Ishikawa (cell line): ENCODE data around the gene SNRNP25.

Source experiments
- CEBPB ChIP-seq: IDR thresholded peaks from 2 replicates; pipeline ENCODE4 v1.6.1; 2012
- CREB1 ChIP-seq: IDR thresholded peaks from 2 replicates; pipeline ENCODE4 v1.6.1; 2012; ENCODE audit warnings: low read depth
- EGR1 ChIP-seq: IDR thresholded peaks from 2 replicates; pipeline ENCODE4 v1.6.1; 2012
- EP300 ChIP-seq: IDR thresholded peaks from 2 replicates; pipeline ENCODE4 v1.6.1; 2012; ENCODE audit warnings: borderline replicate concordance
- FOXM1 ChIP-seq: IDR thresholded peaks from 2 replicates; pipeline ENCODE4 v1.6.1; 2012; ENCODE audit warnings: low read depth, borderline replicate concordance
- NFIC ChIP-seq: IDR thresholded peaks from 2 replicates; pipeline ENCODE4 v1.6.1; 2012
- RAD21 ChIP-seq: IDR thresholded peaks from 2 replicates; pipeline ENCODE4 v1.6.1; 2012; ENCODE audit warnings: low read depth
- TAF1 ChIP-seq: IDR thresholded peaks from 2 replicates; pipeline ENCODE4 v1.6.1; 2012; ENCODE audit warnings: low read depth, mild to moderate bottlenecking
- TCF12 ChIP-seq: IDR thresholded peaks from 2 replicates; pipeline ENCODE4 v1.6.1; 2012; ENCODE audit warnings: low read depth
- TEAD4 ChIP-seq: IDR thresholded peaks from 2 replicates; pipeline ENCODE4 v1.6.1; 2012
- YY1 ChIP-seq: IDR thresholded peaks from 2 replicates; pipeline ENCODE4 v1.6.1; 2012; ENCODE audit warnings: low read depth
- ZBTB7A ChIP-seq: IDR thresholded peaks from 2 replicates; pipeline ENCODE4 v1.6.1; 2012; ENCODE audit warnings: low read depth
- TF ChIP-seq, protein P1 (sequence below): IDR thresholded peaks from 2 replicates; pipeline ENCODE4 v1.6.1; 2012
- TF ChIP-seq, protein P2 (sequence below): IDR thresholded peaks from 2 replicates; pipeline ENCODE4 v1.6.1; 2012
- TF ChIP-seq, protein P3 (sequence below): IDR thresholded peaks from 2 replicates; pipeline ENCODE4 v1.6.1; 2012; ENCODE audit warnings: low read depth, mild to moderate bottlenecking

SNRNP25 gene

DNA sequence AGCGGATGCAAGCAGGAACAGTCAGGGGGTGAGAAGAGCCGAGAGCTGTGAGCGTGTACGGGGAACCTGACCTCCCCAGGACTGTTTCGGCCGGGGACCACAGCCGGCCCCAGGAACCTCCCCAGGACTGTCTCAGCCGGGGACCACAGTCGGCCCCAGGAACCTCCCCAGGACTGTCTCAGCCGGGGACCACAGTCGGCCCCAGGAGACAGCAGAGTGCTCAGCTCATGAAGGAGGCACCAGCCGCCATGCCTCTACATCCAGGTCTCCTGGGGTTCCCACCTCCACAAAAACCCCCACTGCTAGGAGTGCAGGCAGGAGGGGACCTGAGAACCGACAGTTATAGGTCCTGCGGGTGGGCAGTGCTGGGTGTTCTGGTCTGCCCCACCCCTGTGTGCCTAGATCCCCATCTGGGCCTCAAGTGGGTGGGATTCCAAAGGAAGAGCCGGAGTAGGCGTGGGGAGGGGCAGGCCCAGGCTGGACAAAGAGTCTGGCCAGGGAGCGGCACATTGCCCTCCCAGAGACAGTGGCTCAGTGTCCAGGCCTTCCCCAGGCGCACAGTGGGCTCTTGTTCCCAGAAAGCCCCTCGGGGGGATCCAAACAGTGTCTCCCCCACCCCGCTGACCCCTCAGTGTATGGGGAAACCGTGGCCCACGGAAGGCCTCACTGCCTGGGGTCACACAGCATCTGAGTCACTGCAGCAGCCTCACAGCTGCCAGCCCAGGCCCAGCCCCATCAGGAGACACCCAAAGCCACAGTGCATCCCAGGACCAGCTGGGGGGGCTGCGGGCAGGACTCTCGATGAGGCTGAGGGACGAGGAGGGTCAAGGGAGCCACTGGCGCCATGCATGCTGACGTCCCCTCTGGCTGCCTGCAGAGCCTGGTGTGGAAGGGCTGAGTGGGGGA is 14.5 kb downstream of the SNRNP25 start:
- TF ChIP-seq FOXM1: no peak
- no peak for TF ChIP-seq CREB1
- TF ChIP-seq TAF1: no peak
- TF ChIP-seq NFIC: no peak
- TF ChIP-seq ZBTB7A: no peak
- TF ChIP-seq CEBPB: no peak
- no peak for TF ChIP-seq RAD21
- no peak for TF ChIP-seq YY1
- TF ChIP-seq TEAD4: no peak
- no peak for TF ChIP-seq TCF12
- TF ChIP-seq, protein P1, sequence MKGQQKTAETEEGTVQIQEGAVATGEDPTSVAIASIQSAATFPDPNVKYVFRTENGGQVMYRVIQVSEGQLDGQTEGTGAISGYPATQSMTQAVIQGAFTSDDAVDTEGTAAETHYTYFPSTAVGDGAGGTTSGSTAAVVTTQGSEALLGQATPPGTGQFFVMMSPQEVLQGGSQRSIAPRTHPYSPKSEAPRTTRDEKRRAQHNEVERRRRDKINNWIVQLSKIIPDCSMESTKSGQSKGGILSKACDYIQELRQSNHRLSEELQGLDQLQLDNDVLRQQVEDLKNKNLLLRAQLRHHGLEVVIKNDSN: no peak
- TF ChIP-seq, protein P2, sequence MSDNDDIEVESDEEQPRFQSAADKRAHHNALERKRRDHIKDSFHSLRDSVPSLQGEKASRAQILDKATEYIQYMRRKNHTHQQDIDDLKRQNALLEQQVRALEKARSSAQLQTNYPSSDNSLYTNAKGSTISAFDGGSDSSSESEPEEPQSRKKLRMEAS: no peak
- no peak for TF ChIP-seq EP300

DNA sequence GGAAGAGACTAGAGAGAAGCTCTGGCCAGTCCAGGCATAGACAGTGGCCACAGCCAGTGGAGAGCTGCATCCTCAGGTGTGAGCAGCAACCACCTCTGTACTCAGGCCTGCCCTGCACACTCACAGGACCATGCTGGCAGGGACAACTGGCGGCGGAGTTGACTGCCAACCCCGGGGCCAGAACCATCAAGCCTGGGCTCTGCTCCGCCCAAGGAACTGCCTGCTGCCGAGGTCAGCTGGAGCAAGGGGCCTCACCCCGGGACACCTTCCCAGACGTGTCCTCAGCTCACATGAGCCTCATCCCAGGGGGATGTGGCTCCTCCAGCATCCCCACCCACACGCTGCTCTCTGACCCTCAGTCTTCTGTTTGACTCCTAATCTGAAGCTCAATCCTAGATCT is 15.6 kb downstream of the SNRNP25 start:
- TF ChIP-seq, protein P2: no peak
- TF ChIP-seq ZBTB7A (no peak), EP300 (no peak), RAD21 (no peak), CEBPB (no peak), NFIC (no peak), EGR1 (no peak), FOXM1 (no peak), TCF12 (no peak), CREB1 (no peak), YY1 (no peak), TAF1 (no peak)
- TF ChIP-seq, protein P1: no peak

DNA sequence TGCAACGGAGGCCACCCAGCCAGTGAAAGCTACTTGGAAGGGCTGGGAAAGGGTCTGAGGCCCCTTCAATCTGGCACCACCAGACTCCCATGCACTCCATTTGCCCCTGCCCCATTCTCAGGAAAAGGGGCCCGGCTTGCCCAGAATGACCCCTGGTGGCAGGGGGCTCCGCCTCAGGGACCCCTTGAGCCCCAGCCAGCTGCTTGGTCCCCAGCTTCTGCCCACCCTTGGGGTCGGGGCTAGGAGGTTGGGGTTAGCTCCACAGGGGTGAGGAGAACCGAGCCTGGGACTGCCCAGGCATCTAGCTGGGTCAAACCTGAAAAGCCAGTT is 17.5 kb downstream of the SNRNP25 start:
- TF ChIP-seq TEAD4 (peak; percentile 62), EP300 (0 out of 2 replicates have a peak, but pooled peaks have one; percentile 30), CEBPB (no peak), TCF12 (no peak), NFIC (no peak; the same call in 1 of the 2 replicates), EGR1 (no peak), ZBTB7A (peak; percentile 66)
- TF ChIP-seq, protein P2: no peak
- TF ChIP-seq, protein P1: no peak
- TF ChIP-seq, protein P3, sequence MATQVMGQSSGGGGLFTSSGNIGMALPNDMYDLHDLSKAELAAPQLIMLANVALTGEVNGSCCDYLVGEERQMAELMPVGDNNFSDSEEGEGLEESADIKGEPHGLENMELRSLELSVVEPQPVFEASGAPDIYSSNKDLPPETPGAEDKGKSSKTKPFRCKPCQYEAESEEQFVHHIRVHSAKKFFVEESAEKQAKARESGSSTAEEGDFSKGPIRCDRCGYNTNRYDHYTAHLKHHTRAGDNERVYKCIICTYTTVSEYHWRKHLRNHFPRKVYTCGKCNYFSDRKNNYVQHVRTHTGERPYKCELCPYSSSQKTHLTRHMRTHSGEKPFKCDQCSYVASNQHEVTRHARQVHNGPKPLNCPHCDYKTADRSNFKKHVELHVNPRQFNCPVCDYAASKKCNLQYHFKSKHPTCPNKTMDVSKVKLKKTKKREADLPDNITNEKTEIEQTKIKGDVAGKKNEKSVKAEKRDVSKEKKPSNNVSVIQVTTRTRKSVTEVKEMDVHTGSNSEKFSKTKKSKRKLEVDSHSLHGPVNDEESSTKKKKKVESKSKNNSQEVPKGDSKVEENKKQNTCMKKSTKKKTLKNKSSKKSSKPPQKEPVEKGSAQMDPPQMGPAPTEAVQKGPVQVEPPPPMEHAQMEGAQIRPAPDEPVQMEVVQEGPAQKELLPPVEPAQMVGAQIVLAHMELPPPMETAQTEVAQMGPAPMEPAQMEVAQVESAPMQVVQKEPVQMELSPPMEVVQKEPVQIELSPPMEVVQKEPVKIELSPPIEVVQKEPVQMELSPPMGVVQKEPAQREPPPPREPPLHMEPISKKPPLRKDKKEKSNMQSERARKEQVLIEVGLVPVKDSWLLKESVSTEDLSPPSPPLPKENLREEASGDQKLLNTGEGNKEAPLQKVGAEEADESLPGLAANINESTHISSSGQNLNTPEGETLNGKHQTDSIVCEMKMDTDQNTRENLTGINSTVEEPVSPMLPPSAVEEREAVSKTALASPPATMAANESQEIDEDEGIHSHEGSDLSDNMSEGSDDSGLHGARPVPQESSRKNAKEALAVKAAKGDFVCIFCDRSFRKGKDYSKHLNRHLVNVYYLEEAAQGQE: no peak

DNA sequence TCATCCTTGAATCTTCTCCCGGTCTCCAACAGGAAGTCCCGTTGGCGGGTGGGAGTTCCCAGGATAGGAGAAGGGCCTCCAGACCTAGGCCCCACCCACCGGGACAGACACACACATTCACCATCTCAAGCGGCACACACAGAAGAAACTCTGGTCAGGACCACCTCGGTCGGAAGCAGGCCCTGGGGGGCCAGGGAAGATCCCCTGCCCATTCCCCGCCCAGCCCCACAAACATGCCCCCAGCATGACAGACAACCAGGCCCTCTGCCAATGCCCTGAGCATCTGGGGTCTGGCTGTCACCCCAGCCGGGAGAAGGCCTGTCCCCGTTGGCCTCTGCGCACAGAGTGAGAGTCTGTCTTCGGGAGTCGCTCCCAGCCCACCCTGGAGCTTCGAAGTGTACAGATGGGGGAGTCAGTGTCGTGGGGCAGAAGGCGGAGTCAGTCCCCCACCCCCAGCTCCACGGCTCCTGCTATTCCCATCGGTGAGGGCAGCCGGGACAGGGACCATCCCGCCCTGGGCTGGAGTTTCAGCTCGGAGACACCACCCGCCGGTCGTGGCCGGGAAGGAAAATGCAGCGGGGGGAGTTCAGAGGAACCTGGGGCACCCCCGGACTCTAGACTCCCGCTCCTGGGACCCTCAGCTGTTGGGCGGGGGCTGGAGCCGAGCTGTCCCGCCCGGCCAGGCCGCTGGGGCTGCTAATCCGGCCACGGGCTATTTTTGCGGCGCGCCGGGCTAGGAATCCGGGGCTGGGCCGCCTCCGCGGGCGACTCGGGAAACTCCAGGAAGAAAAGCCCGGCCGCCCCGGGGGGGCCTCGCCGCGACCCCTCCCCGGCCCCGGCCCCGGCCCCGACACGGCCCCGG is 18.1 kb downstream of the SNRNP25 start:
- TF ChIP-seq, protein P2: no peak; the same call in 1 of the 2 replicates
- TF ChIP-seq CEBPB (no peak), NFIC (peak; percentile 44; the same call in 1 of the 2 replicates), RAD21 (no peak), YY1 (no peak), ZBTB7A (peak; percentile 12; the same call in 1 of the 2 replicates), TCF12 (peak; percentile 76), CREB1 (no peak), EP300 (no peak; the same call in 1 of the 2 replicates)
- TF ChIP-seq, protein P3: no peak
